Dendritic cell treated with granulocyte-macrophage colony-stimulating factor and Interleukin-4, amounts not matched to agents 40 ng/mL and 50 ng/mL, for 4 days (primary cell): Measurements from ENCODE around the gene SP140L.
"Not testable (repeated sequence)": the region's sequence is repeated elsewhere in the genome, so short reads cannot be mapped to it uniquely, and the experiment has no call there.

ENCODE experiments used
- H3K27ac Mint-ChIP-seq: one replicate; pipeline ENCODE4 v1.8.0; 2022; ENCODE audit warnings: mild to moderate bottlenecking, mixed read lengths
- H3K27me3 Mint-ChIP-seq: one replicate; pipeline ENCODE4 v1.8.0; 2022; ENCODE audit warnings: mild to moderate bottlenecking, mixed read lengths
- H3K36me3 Mint-ChIP-seq: one replicate; pipeline ENCODE4 v1.8.0; 2022; ENCODE audit warnings: low read depth, mixed read lengths
- H3K4me1 Mint-ChIP-seq: one replicate; pipeline ENCODE4 v1.8.0; 2022; ENCODE audit warnings: low read depth, mixed read lengths
- H3K4me3 Mint-ChIP-seq: one replicate; pipeline ENCODE4 v1.8.0; 2022; ENCODE audit warnings: mild to moderate bottlenecking, moderate library complexity, mixed read lengths
- H3K9me3 Mint-ChIP-seq: one replicate; pipeline ENCODE4 v1.8.0; 2022; ENCODE audit warnings: mixed read lengths
- intact Hi-C: fragments of 100-400 bp; cut with micrococcal nuclease; formaldehyde crosslinking; loops from one replicate; pipeline ENCODE4 v1.15.0; 2022

Gene SP140L

DNA sequence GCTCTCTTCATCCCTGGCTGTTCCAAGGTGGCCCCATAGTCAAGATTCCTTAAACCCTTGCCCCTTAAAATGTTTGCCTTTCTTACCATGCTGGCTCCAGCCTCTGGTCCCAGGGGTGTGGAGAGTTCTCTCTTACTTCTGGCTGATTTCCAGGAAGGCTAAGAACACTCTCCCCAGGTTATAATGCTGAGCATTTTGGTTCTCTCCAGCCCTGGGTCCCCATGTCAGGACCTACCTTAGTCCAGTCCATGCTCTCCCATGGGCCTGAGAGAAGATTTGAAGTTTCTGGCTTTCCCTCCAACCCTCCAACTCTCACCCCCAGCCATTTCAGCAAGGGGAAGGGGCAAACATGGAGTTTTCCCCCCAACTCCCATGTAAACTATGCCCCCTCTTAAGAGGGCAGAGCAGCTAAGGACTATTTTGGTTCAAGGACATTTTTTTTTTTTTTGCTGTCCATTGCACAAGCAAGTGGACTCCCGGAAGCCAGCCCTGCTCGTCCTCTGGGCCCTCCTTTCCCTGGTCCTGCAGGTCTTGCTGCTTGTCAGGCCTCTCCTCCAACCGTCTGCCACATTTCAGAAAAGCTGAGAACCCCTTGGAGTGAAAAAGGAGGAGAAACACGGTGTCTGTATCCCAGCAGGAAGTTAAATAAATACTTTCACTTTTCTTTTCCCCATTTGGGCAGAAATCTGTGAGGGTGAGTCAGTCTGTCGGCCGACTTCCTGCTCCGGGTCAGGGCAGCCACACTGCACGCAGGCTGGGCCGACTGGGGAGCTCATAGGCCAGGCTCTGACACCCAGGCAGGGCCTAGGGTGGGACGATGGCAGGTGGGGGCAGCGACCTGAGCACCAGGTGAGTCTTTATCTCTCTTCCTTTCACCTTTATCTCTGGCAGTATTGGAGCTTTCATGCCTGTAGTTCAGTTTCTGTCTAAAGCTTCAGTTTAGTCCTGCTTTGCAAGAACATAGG lies at the start of gene SP140L:
Gene SP140L (plus strand): TSS at position 741 of the 965 bp plus-strand sequence. CDS start 77 bp downstream, at position 818.
- Mint-ChIP-seq H3K36me3 (peaks cover 23% of the 10 kb centered on the region), H3K27me3 (no peaks in the 10 kb centered on the region), H3K27ac (peak within 1 kb of the TSS; percentile 99), H3K4me1 (peaks cover 62% of the 10 kb centered on the region), H3K4me3 (peak within 1 kb of the TSS; percentile 79), H3K9me3 (peaks cover 15% of the 10 kb centered on the region)
- intact Hi-C loops, result loop anchor here (1.0 to 10.0 kb wide), 3 partner anchors 91 to 402 kb away; partner anchors contain the start of genes FBXO36, SP100 and TRIP12

DNA sequence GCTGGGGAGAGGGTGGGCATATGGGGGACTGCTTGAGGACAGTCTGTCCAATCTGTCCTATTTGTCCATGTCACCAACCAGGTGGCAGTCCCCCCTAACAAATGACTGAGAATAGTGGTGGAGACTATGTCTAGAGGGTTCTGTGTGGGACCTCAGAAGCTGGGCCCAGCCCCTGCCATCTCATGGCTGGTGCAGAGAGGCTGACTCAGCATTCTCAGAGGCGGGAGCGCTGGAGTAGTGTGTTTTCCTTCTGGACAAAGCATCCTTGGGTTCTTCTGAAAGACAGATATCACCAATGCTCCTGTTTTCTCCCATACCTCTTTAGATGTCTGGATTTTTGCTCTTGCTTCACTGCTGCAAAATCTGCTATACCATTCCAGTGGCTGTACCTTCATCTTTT lies 44.1 kb upstream of the SP140L start:
- no peak overlapping the region for H3K4me3 Mint-ChIP-seq
- H3K9me3 Mint-ChIP-seq, result no peaks in the 10 kb centered on the region
- no peaks in the 10 kb centered on the region for H3K4me1 Mint-ChIP-seq
- H3K27me3 Mint-ChIP-seq, result peaks cover 4% of the 10 kb centered on the region
- H3K27ac Mint-ChIP-seq, result no peak overlapping the region
- intact Hi-C loops, result no loop called here
- H3K36me3 Mint-ChIP-seq, result no peaks in the 10 kb centered on the region

DNA sequence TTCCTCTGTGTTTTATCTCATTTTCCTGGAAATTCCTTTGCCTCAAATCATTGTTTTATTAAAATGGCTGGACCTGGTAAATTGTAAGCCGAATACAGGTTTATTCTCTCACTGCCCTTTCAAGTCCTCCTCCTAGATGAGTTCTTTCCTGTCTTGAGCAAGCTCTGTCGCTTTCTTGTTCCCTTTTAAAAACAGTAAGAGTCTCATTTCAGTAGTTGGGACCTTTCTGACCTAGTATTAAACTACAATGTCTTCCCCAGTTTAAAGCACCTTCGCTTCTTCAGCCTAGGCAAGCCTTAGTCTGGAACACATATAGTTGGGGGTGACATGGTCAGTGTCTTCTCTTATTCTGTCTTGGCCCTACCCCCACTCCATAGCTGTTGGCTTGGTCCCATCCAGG lies 40.9 kb upstream of the SP140L start:
- Mint-ChIP-seq H3K4me3 (no peak overlapping the region), H3K4me1 (no peaks in the 10 kb centered on the region), H3K9me3 (no peaks in the 10 kb centered on the region), H3K36me3 (no peaks in the 10 kb centered on the region), H3K27me3 (peaks cover 2% of the 10 kb centered on the region), H3K27ac (no peak overlapping the region)
- intact Hi-C loops, result no loop called here

DNA sequence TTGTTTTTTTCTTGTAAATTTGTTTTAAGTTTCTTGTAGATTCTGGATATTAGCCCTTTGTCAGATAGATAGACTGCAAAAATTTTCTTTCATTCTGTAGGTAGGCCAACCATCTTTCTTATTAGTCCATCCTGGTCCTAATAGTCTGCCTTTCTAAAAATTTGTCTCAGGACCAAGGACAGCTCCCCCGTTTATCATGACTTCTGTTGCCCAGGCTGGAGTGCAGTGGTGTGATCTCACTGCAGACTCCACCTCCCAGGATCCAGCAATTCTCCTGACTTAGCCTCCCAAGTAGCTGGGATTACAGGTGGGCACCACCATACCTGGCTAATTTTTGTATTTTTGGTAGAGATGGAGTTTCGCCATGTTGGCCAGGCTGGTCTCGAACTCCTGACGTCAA lies 37.7 kb upstream of the SP140L start:
- intact Hi-C loops, result not testable (repeated sequence)

DNA sequence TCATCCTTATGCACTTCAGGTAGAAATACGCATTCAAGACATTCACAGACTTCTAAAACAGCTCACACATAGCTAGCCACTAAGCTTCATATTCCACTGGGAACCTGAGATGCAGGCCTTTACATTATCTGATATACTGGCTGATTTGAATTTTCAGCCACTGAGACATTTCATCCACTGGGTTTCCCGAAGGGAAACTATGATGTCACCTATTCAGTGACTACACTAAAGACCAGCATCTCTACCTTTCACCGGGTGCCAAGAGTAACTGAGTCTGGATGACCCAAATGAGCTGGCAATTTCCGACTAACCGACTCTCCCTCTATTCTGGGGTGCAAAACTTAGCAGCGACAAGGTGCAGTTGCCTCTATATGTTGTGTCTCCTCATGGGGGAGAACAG lies 31.8 kb upstream of the SP140L start:
- Mint-ChIP-seq H3K4me3 (no peak overlapping the region), H3K27ac (no peak overlapping the region), H3K9me3 (peaks cover 19% of the 10 kb centered on the region), H3K4me1 (no peaks in the 10 kb centered on the region), H3K27me3 (no peaks in the 10 kb centered on the region), H3K36me3 (no peaks in the 10 kb centered on the region)
- intact Hi-C loops, result no loop called here

More for the DNA sequence above, 37.7 kb upstream of the SP140L start:
- not testable (repeated sequence) for H3K4me3 Mint-ChIP-seq, H3K27ac Mint-ChIP-seq, H3K36me3 Mint-ChIP-seq, H3K27me3 Mint-ChIP-seq, H3K9me3 Mint-ChIP-seq, H3K4me1 Mint-ChIP-seq

DNA sequence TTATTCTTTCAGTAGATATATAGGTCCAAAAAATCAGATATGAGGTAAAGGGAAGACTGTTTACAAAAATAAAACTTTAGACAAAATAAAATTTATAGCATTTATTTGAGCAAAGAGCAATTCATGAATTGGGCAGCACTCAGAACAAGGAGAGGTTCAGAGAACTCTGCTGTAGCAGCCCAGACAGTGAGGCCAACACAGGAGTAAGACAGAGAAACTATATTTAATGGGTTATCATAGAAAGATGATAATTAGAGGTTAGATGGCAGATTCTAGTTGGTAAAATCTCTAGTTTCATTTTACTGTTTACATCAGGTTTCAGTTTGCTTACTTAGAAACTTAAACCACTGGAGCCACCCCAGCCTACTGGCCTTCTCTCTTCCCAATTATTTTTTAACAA lies 30.1 kb upstream of the SP140L start:
- Mint-ChIP-seq H3K27ac (no peak overlapping the region), H3K36me3 (no peaks in the 10 kb centered on the region), H3K4me1 (no peaks in the 10 kb centered on the region), H3K27me3 (no peaks in the 10 kb centered on the region), H3K9me3 (peaks cover 33% of the 10 kb centered on the region), H3K4me3 (no peak overlapping the region)
- intact Hi-C loops, result no loop called here

DNA sequence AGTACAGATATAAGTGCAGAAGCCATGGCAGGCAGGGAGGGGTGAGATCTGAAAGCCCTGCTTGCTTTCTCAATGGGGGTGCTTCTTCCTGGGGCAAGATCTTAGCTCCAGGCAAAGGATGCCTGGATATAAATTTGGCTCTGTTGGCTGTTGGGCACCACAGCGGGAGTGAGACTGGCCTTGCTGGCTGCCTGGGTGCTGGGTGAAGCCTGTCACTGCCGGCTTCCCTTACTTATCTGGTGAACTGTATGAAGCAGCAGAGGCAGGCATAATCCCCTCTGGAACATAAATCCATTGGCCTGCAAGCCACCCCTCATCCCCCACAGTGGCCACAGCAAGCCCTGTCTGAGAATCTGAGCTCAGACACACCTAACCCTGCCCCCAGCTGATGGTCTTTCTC lies 27.4 kb upstream of the SP140L start:
- intact Hi-C loops, result no loop called here
- Mint-ChIP-seq H3K4me3 (no peak overlapping the region), H3K36me3 (no peaks in the 10 kb centered on the region), H3K27ac (no peak overlapping the region), H3K4me1 (no peaks in the 10 kb centered on the region), H3K9me3 (peaks cover 59% of the 10 kb centered on the region), H3K27me3 (no peaks in the 10 kb centered on the region)

DNA sequence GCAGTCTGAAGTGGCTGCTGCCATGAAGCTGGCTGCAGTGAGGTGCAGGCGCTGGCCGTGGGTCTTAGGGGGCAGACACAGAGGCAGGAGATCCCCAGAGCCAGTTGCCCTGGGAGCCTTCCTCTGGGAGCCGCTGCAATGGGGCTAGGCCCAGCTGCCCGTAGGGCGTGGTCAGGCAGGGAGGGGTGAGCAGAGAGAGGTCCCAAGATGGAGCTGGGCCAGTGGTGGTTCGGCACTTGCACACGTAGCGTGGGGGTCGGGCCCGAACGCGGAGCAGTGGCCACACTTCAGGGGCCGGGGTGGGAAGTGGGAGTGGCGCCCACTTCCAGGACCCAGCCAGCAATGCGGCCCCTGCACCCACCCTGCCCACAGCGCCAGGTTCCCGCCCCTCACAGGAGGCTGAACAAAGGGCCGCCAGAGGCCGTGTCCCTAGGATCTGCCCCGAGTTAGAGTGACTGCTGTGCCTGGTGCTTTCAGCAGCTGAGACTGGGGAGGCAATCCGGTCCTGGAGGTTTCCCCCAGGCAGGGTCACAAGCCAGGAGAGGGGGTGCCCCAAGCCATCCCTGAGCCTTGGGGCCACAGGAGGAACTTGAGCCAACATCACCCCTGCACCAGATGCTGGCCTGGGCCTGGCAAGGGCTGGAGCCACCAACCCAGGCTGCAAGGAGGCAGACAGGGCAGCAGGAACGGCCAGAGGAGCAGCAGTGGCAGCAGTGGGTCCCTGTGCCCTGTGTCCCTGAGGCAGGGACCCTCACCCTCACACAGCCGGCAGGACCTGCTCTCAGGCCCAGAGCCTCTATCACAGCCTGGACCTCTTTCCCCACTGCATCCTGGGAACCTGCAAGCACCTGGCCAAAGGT lies 21.3 kb upstream of the SP140L start:
- no peak overlapping the region for H3K4me3 Mint-ChIP-seq
- H3K4me1 Mint-ChIP-seq, result no peaks in the 10 kb centered on the region
- H3K9me3 Mint-ChIP-seq, result peaks cover 45% of the 10 kb centered on the region
- no peak overlapping the region for H3K27ac Mint-ChIP-seq
- H3K27me3 Mint-ChIP-seq, result no peaks in the 10 kb centered on the region
- H3K36me3 Mint-ChIP-seq, result no peaks in the 10 kb centered on the region
- intact Hi-C loops, result no loop called here

DNA sequence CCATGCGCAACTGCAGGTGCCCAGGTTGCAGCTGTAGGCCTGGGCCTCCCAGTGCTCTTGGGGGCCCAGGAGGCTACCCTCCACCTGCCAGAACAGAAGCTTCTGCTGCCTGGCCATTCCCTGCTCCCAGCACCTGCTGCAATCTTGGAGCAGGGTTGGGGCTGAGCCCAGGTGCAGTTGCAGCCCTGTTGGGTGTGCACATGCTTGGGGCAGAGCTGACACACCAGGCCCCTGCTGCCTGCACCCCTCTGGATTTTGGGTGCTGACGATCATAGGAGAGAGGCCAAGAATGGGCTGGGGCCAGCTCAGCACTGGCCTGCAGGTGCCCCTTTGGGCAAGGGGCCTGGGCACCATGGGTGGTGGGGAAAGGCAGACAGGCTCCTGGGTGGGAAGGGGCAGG lies 20.5 kb upstream of the SP140L start:
- Mint-ChIP-seq H3K9me3 (peaks cover 40% of the 10 kb centered on the region), H3K4me3 (no peak overlapping the region), H3K27ac (no peak overlapping the region), H3K36me3 (no peaks in the 10 kb centered on the region), H3K27me3 (no peaks in the 10 kb centered on the region), H3K4me1 (no peaks in the 10 kb centered on the region)
- intact Hi-C loops, result no loop called here

DNA sequence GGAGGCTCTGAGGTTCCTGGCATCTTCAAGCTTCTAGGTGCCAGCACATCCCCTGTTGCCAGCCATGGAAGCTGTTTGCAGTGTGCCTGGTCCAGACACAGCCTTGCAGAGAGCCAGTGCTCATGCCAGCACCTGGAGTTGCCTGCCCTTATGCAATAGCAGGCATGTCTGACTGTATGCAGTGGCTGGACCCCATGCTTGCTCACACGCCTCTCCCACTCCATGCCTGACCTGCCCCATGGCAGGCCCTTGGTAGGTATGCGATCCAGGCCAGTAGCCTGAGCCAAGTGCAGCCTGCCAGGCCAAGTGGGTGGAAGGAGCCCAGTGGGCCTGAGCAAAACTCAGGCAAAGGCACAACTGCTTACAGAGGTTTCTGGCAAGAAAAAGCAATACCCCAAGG lies 19.5 kb upstream of the SP140L start:
- Mint-ChIP-seq H3K27me3 (no peaks in the 10 kb centered on the region), H3K27ac (no peak overlapping the region), H3K4me3 (no peak overlapping the region), H3K36me3 (no peaks in the 10 kb centered on the region), H3K9me3 (peaks cover 31% of the 10 kb centered on the region), H3K4me1 (no peaks in the 10 kb centered on the region)
- intact Hi-C loops, result no loop called here

DNA sequence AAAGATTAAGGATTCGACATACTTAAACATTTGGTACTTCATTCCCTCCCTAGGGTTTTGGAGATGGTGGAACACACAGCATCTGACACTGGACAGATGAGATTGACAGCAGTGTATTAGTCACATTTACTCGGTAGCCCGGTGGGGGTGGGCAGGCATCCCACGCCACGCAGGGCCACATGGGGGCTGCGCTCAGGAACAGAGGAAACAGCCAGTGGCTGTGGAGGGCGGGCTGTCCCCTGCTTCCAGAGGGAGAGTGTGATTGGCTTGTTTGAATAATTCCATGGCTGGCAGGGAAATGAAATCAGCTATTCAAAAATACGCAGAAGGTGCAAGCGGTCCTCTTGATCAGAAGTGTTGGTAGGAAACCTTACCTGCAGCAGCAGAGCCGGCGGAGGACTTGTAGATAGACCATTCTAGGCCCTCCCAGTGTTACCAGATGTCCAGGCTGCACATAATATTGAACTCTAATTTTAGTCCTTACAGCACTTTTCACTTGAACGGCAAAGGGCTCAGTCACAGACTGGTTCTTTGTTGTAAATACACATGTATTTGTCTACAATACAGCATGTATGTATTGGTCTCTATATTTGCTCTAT lies 18.5 kb upstream of the SP140L start:
- H3K36me3 Mint-ChIP-seq, result no peaks in the 10 kb centered on the region
- no peak overlapping the region for H3K4me3 Mint-ChIP-seq
- intact Hi-C loops, result no loop called here
- peaks cover 20% of the 10 kb centered on the region for H3K9me3 Mint-ChIP-seq
- no peaks in the 10 kb centered on the region for H3K4me1 Mint-ChIP-seq
- no peak overlapping the region for H3K27ac Mint-ChIP-seq
- H3K27me3 Mint-ChIP-seq, result no peaks in the 10 kb centered on the region

DNA sequence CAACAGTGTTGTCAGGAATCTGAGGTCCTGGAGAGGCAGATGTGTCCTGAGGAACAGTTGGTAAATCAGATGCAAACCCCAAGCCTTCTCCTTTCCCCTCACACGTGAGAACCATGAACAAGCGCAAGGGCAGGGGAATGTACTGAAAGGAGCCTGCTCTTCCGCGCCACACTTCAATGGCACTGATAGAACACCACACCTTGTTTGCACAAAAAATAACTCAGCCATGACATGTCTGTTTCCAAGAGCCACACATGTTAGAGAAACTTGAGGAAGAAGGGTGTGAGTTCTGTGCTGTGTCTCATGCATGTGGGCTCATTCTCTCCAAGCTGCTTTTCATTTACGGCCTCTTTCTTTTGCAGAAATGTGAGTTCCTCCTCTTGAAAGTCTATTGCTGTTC lies 16.2 kb upstream of the SP140L start:
- H3K4me3 Mint-ChIP-seq, H3K27ac Mint-ChIP-seq, H3K9me3 Mint-ChIP-seq, H3K27me3 Mint-ChIP-seq, H3K36me3 Mint-ChIP-seq, intact Hi-C loops: not testable (repeated sequence)
- H3K4me1 Mint-ChIP-seq, result peaks cover 10% of the 10 kb centered on the region

DNA sequence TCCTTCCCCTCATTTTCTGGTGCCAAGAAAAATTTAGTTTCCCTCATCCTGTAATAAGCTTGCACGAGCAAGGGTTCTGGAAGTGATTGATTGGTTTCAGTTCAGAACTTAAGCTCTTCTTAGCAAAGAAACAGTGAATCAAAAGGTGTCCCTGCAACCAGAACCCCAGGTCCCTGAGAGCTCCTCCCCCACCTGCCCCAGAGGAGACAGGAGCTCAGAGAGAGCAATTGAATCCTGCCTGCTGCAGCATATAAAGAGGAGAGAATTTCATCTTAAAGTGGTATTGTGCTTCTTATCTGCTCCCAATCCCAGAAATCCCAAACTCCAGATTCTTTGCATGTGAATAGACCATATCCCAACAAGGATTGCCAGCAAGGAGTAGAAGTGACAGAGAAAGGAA lies 15.4 kb upstream of the SP140L start:
- H3K4me1 Mint-ChIP-seq, result peaks cover 10% of the 10 kb centered on the region

DNA sequence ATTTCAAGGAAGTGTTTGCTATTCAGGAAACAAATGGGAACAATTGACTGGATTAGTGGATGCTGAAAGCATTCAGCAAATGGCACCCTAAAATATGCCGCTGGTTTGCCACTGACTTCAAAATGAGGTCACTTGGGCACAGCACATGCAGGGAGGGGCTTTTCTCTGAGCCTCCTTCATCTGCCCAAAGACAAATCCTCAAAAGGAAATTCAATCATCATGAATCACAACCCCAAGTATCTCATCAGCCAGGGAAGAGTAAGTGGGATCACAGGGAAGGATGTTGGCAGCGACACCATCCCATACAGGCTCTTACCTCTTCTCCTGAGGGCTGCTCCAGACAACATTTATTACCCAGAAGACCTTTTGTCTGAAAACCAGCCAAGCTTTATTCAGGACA lies 14.4 kb upstream of the SP140L start:
- no peaks in the 10 kb centered on the region for H3K9me3 Mint-ChIP-seq
- H3K27ac Mint-ChIP-seq, result no peak overlapping the region
- peaks cover 11% of the 10 kb centered on the region for H3K4me1 Mint-ChIP-seq
- H3K36me3 Mint-ChIP-seq, result no peaks in the 10 kb centered on the region
- no peaks in the 10 kb centered on the region for H3K27me3 Mint-ChIP-seq
- no peak overlapping the region for H3K4me3 Mint-ChIP-seq
- intact Hi-C loops, result no loop called here

More for the DNA sequence above, 15.4 kb upstream of the SP140L start:
- intact Hi-C loops, H3K27me3 Mint-ChIP-seq, H3K4me3 Mint-ChIP-seq, H3K36me3 Mint-ChIP-seq, H3K27ac Mint-ChIP-seq, H3K9me3 Mint-ChIP-seq: not testable (repeated sequence)
